Thymus (tissue), 11 donors: Measurements from ENCODE around the gene KHNYN. TPM values are rescaled to one million over a fixed set of nuclear protein-coding genes. Genes with fewer than 3 reads are reported as not detected.

Source experiments
- DNase-seq, 9 donors: peaks; one replicate each; pipeline ENCODE4 v3.0.0-alpha.2; 2013; ENCODE audit warnings: low spot score in 9 of 9, low read depth in 6 of 9, missing footprints in 1 of 9
- H3K27ac ChIP-seq, 2 donors: one replicate each; pipeline ENCODE4 v1.5.1; 2013; ENCODE audit warnings: control low read depth in 1 of 2, low read depth in 1 of 2, low read length in 1 of 2, mild to moderate bottlenecking in 1 of 2, moderate library complexity in 1 of 2
- H3K27me3 ChIP-seq, 2 donors: one replicate each; pipeline ENCODE4 v1.5.1; 2013; ENCODE audit warnings: low read length in 1 of 2; ENCODE audit not compliant: control insufficient read depth in 2 of 2, insufficient read depth in 1 of 2
- H3K36me3 ChIP-seq, 2 donors: one replicate each; pipeline ENCODE4 v1.5.1; 2013; ENCODE audit warnings: low read length in 1 of 2, mild to moderate bottlenecking in 1 of 2, moderate library complexity in 1 of 2; ENCODE audit not compliant: control insufficient read depth in 2 of 2, insufficient read depth in 2 of 2
- H3K4me1 ChIP-seq, 2 donors: one replicate each; pipeline ENCODE4 v1.5.1; 2013; ENCODE audit warnings: low read length in 2 of 2; ENCODE audit not compliant: control insufficient read depth in 2 of 2, insufficient read depth in 2 of 2
- H3K4me3 ChIP-seq, 2 donors: one replicate each; pipeline ENCODE4 v1.5.1; 2013; ENCODE audit warnings: low read length in 2 of 2, control low read depth in 1 of 2, mild to moderate bottlenecking in 1 of 2
- H3K9me3 ChIP-seq, 2 donors: one replicate each; pipeline ENCODE4 v1.5.1; 2013; ENCODE audit warnings: low read length in 1 of 2, mild to moderate bottlenecking in 1 of 2; ENCODE audit not compliant: control insufficient read depth in 2 of 2, insufficient read depth in 1 of 2
- WGBS: extraction: QIAGEN DNeasy Blood & Tissue Kit; methylation state at CpG from one replicate; pipeline ENCODE4 v1.1.7; 2013; 5-methylcytosine and 5-hydroxymethylcytosine counted together
- polyA plus RNA-seq: library from polyadenylated mRNA; stranded (reverse); fragments of 200-250 nt; gene quantifications from one replicate; pipeline ENCODE4 v1.2.3, GENCODE V29; 2013
- total RNA-seq: library from RNA; stranded (reverse); fragments of 120-200 nt; gene quantifications from one replicate; pipeline ENCODE4 v1.2.4, GENCODE V29; 2013
- donor health status: healthy.

KHNYN gene
- total and polyA plus RNA-seq, 2 donors, result 28.9 to 35.3 TPM

- WGBS, result 82% methylated on average over 18 of the region's 18 CpGs
- DNase-seq, result no peak
- Histone ChIP-seq H3K27ac (peak overlapping the region; percentile 20 to 62), H3K9me3 (no peaks in the 10 kb centered on the region), H3K36me3 (peaks cover 8 to 15% of the 10 kb centered on the region in 2 donors), H3K4me1 (peaks cover 25 to 61% of the 10 kb centered on the region in 2 donors), H3K4me3 (no peak overlapping the region), H3K27me3 (no peaks in the 10 kb centered on the region)
These were observed 1.9 kb upstream of the KHNYN start for GRCh38 chr14:24427537-24428508.

DNA sequence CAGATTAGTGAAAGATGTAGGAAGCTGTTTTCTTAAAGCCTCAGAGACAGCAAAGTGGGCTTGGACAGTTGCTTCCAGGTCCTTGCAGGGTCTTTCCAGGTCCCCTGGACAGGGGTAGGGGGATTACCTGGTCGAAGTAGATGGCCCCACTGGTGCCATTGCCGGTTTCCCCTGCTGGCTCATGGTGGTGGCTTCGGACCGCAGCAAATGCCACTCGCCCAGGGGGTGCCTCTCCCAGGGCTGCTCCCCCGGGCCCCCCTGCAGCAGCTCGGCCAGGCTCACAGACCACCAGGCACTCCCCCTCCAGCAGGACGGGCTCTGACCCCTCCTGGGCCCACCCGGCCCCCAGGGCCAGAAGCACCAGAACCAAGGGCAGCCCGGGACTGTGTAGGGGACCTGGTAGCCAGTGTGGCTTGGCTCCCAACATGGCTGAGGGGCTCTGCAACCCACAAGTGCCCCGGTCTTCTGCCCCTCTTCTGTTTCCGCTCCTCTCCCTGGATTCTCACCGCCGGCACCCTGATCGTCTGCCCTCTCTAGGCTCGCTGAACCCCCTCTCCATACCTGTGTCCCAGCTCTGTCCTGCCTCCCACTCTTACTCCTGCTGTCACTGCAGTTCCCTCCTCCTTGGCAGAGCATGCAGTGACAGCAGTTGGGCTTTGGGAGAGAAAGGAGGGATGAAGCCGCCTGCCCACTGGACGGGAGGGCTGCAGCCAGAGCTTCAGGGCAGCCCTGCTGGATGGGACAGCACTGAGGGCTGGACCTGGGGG lies 943 bp upstream of the KHNYN start:
- peaks cover 25 to 52% of the 10 kb centered on the region in 2 donors for H3K4me1 ChIP-seq
- no peaks in the 10 kb centered on the region for H3K27me3 ChIP-seq
- DNase-seq, result no peak
- no peaks in the 10 kb centered on the region for H3K9me3 ChIP-seq
- H3K27ac ChIP-seq, result no peak overlapping the region
- peaks cover 11 to 23% of the 10 kb centered on the region in 2 donors for H3K36me3 ChIP-seq
- peak overlapping the region in 1 of 2 donors; percentile 46 for H3K4me3 ChIP-seq
- 96% methylated on average over 18 of the region's 18 CpGs for WGBS

DNA sequence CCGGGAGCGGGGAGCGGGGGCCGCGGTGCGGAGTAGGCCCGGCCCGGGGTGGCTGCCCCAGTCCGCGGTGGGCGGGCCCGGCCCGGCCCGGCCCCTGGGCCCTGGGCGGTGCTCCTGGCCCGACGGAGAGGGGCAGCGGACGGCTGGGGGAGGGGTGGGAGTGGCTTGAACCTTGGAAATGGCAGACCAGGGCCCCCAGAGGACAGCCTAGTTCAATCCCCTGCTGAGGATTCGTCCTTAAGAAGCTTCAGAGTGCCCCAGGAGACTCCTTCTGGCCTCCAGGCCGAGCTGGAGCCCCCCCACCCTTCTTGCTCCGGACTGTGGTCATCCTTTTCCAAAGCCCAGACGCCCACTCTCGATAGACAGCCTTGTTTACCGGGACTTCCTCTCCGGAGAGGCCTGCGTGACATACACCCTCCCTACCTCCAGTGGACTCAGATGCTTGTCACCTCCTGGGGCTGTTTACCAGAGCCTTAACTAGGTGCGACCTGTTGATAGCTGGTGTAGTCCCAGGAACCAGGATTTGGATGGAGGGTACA lies 458 bp downstream of the KHNYN start:
- Histone ChIP-seq H3K9me3 (no peaks in the 10 kb centered on the region), H3K4me3 (peak overlapping the region; percentile 66 to 80), H3K36me3 (peaks cover 14 to 33% of the 10 kb centered on the region in 2 donors), H3K27me3 (no peaks in the 10 kb centered on the region), H3K27ac (peak overlapping the region; percentile 85 to 96), H3K4me1 (peaks cover 25 to 52% of the 10 kb centered on the region in 2 donors)
- DNase-seq, result peak in 2 of 9 donors; percentile 55 to 76
- WGBS, result 1% methylated on average over 28 of the region's 28 CpGs

- no peaks in the 10 kb centered on the region for H3K27me3 ChIP-seq
- peak in 1 of 9 donors; percentile 55 for DNase-seq
- peaks cover 19 to 38% of the 10 kb centered on the region in 2 donors for H3K36me3 ChIP-seq
- peak overlapping the region; percentile 85 to 96 for H3K27ac ChIP-seq
- peaks cover 25 to 52% of the 10 kb centered on the region in 2 donors for H3K4me1 ChIP-seq
- peak overlapping the region; percentile 66 to 80 for H3K4me3 ChIP-seq
- no peaks in the 10 kb centered on the region for H3K9me3 ChIP-seq
- 32% methylated on average over 19 of the region's 19 CpGs for WGBS
These were observed 1.2 kb downstream of the KHNYN start for GRCh38 chr14:24430682-24431568.

DNA sequence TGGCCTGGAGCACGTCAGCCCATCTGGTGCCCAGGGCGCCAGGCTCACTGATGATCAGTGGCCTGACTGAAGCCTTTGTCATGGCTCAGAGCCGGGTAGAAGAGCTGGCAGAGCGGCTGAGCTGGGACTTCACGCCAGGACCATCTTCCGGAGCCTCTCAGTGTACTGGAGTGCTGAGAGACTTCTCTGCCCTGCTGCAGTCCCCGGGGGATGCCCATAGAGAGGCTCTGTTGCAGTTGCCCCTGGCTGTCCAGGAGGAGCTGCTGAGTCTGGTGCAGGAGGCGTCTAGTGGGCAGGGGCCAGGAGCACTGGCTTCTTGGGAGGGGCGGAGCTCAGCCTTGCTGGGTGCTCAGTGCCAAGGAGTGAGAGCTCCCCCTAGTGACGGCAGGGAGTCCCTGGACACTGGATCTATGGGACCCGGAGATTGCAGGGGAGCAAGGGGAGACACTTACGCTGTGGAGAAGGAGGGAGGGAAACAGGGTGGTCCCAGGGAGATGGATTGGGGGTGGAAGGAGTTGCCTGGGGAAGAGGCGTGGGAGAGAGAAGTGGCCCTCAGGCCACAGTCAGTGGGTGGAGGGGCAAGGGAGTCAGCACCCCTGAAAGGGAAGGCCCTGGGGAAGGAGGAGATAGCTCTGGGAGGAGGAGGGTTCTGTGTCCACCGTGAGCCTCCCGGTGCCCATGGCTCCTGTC lies 2.0 kb downstream of the KHNYN start:
- 54% methylated on average over 15 of the region's 15 CpGs for WGBS
- peak; percentile 73 to 95 (median 92) for DNase-seq
- Histone ChIP-seq H3K9me3 (no peaks in the 10 kb centered on the region), H3K4me3 (no peak overlapping the region), H3K4me1 (peaks cover 25 to 57% of the 10 kb centered on the region in 2 donors), H3K27me3 (no peaks in the 10 kb centered on the region), H3K36me3 (peaks cover 26 to 46% of the 10 kb centered on the region in 2 donors), H3K27ac (peak overlapping the region in 1 of 2 donors; percentile 75)

DNA sequence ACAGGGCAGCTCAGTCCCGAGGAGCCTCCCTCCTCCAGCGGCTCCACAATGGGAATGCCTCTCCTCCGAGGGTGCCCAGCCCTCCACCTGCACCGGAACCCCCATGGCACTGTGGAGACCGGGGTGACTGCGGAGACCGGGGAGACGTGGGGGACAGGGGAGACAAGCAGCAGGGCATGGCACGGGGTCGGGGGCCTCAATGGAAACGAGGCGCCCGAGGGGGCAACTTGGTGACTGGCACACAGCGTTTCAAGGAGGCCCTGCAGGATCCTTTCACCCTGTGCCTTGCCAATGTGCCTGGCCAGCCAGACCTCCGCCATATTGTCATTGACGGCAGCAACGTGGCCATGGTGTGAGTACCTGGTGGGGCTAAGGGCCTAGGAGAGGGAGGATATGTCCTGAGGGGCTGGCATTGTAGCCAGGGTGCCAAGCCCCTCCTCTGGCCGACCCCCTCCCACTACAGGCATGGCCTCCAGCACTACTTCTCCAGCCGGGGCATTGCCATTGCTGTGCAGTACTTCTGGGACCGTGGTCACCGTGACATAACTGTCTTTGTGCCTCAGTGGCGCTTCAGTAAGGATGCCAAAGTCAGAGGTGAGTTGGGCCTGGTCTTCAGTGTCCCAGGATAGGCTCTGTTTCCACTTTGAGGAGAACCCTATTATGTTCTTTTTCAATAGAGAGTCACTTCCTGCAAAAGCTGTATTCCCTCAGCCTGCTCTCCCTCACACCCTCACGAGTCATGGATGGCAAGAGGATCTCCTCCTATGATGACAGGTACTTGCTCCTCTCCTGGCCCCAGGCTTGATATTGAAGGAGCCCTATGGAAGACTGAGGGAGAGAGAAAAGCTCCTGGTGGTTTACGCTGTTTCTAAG lies 2.7 kb downstream of the KHNYN start:
- WGBS, result 98% methylated on average over 24 of the region's 24 CpGs
- no peak for DNase-seq
- Histone ChIP-seq H3K27me3 (no peaks in the 10 kb centered on the region), H3K9me3 (no peaks in the 10 kb centered on the region), H3K36me3 (peaks cover 27 to 52% of the 10 kb centered on the region in 2 donors), H3K4me1 (peaks cover 28 to 57% of the 10 kb centered on the region in 2 donors), H3K27ac (no peak overlapping the region), H3K4me3 (no peak overlapping the region)

GRCh38 chr14:24434036-24434435 lies 4.3 kb downstream of the KHNYN start:
- H3K36me3 ChIP-seq, result peaks cover 42 to 68% of the 10 kb centered on the region in 2 donors
- H3K4me3 ChIP-seq, result no peak overlapping the region
- DNase-seq, result no peak
- H3K4me1 ChIP-seq, result peaks cover 30 to 47% of the 10 kb centered on the region in 2 donors
- no peaks in the 10 kb centered on the region for H3K27me3 ChIP-seq
- no peaks in the 10 kb centered on the region for H3K9me3 ChIP-seq
- H3K27ac ChIP-seq, result no peak overlapping the region
- WGBS, result 95% methylated on average over 7 of the region's 7 CpGs
